HL-60 (cell line): ENCODE results near the gene SDHAF2.
A peak's percentile ranks its signal among the peaks of the same experiment; 100 is the strongest.

Experiments
- DNase-seq, 2 experiments: peaks; one replicate each; pipeline ENCODE4 v3.0.0-alpha.2; 2010 to 2020; ENCODE audit warnings: low read depth in 1 of 2, low spot score in 1 of 2
- H3K27ac ChIP-seq: fragments of 250-450 bp; sonication (Bioruptor Pico); replicated peaks from 2 replicates; pipeline ENCODE4 v1.5.1; 2020; ENCODE audit warnings: mild to moderate bottlenecking, moderate library complexity
- H3K27me3 ChIP-seq: fragments of 250-450 bp; sonication (Bioruptor Pico); 2 replicates; pipeline ENCODE4 v1.5.1; 2021; ENCODE audit warnings: mild to moderate bottlenecking, moderate library complexity; ENCODE audit not compliant: insufficient read depth, poor library complexity, severe bottlenecking
- H3K4me3 ChIP-seq: replicated peaks from 2 replicates; pipeline ENCODE4 v1.5.1; 2011; ENCODE audit warnings: mild to moderate bottlenecking, control low read depth, low read length; ENCODE audit not compliant: insufficient read depth
- GABPA ChIP-seq: IDR thresholded peaks from 2 replicates; pipeline ENCODE4 v1.6.1; 2012; ENCODE audit warnings: low read depth
- POLR2AphosphoS5 ChIP-seq: IDR thresholded peaks from 2 replicates; pipeline ENCODE4 v1.6.1; 2012; ENCODE audit warnings: low read depth
- SPI1 ChIP-seq: IDR thresholded peaks from 2 replicates; pipeline ENCODE4 v1.6.1; 2012; ENCODE audit warnings: low read depth, mild to moderate bottlenecking, borderline replicate concordance
- TF ChIP-seq, protein P1 (sequence below): IDR thresholded peaks from one replicate; pipeline ENCODE4 v1.5.1; 2011; ENCODE audit warnings: low read length, control low read depth, inconsistent platforms; ENCODE audit not compliant: insufficient read depth
- TF ChIP-seq, protein P2 (sequence below): IDR thresholded peaks from 2 replicates; pipeline ENCODE4 v1.6.1; 2012; ENCODE audit warnings: low read depth; ENCODE audit not compliant: insufficient replicate concordance

SDHAF2 gene

GRCh38 chr11:61480994-61481335 is 51.0 kb downstream of the SDHAF2 start:
- no peak for DNase-seq
- Histone ChIP-seq H3K27ac (no peak overlapping the region), H3K4me3 (no peak overlapping the region), H3K27me3 (no peaks in the 10 kb centered on the region)
- TF ChIP-seq, protein P1, sequence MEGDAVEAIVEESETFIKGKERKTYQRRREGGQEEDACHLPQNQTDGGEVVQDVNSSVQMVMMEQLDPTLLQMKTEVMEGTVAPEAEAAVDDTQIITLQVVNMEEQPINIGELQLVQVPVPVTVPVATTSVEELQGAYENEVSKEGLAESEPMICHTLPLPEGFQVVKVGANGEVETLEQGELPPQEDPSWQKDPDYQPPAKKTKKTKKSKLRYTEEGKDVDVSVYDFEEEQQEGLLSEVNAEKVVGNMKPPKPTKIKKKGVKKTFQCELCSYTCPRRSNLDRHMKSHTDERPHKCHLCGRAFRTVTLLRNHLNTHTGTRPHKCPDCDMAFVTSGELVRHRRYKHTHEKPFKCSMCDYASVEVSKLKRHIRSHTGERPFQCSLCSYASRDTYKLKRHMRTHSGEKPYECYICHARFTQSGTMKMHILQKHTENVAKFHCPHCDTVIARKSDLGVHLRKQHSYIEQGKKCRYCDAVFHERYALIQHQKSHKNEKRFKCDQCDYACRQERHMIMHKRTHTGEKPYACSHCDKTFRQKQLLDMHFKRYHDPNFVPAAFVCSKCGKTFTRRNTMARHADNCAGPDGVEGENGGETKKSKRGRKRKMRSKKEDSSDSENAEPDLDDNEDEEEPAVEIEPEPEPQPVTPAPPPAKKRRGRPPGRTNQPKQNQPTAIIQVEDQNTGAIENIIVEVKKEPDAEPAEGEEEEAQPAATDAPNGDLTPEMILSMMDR: no peak
- TF ChIP-seq, protein P2, sequence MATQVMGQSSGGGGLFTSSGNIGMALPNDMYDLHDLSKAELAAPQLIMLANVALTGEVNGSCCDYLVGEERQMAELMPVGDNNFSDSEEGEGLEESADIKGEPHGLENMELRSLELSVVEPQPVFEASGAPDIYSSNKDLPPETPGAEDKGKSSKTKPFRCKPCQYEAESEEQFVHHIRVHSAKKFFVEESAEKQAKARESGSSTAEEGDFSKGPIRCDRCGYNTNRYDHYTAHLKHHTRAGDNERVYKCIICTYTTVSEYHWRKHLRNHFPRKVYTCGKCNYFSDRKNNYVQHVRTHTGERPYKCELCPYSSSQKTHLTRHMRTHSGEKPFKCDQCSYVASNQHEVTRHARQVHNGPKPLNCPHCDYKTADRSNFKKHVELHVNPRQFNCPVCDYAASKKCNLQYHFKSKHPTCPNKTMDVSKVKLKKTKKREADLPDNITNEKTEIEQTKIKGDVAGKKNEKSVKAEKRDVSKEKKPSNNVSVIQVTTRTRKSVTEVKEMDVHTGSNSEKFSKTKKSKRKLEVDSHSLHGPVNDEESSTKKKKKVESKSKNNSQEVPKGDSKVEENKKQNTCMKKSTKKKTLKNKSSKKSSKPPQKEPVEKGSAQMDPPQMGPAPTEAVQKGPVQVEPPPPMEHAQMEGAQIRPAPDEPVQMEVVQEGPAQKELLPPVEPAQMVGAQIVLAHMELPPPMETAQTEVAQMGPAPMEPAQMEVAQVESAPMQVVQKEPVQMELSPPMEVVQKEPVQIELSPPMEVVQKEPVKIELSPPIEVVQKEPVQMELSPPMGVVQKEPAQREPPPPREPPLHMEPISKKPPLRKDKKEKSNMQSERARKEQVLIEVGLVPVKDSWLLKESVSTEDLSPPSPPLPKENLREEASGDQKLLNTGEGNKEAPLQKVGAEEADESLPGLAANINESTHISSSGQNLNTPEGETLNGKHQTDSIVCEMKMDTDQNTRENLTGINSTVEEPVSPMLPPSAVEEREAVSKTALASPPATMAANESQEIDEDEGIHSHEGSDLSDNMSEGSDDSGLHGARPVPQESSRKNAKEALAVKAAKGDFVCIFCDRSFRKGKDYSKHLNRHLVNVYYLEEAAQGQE: no peak
- TF ChIP-seq POLR2AphosphoS5 (no peak), SPI1 (no peak), GABPA (no peak)

GRCh38 chr11:61481806-61482205 is 51.9 kb downstream of the SDHAF2 start:
- Histone ChIP-seq H3K27ac (no peak overlapping the region), H3K27me3 (no peaks in the 10 kb centered on the region), H3K4me3 (no peak overlapping the region)
- DNase-seq: no peak
- TF ChIP-seq, protein P2: no peak
- TF ChIP-seq POLR2AphosphoS5 (no peak), SPI1 (no peak), GABPA (no peak)
- TF ChIP-seq, protein P1: no peak

GRCh38 chr11:61482513-61482912 is 52.6 kb downstream of the SDHAF2 start:
- Histone ChIP-seq H3K27me3 (no peaks in the 10 kb centered on the region), H3K27ac (no peak overlapping the region), H3K4me3 (no peak overlapping the region)
- peak in 1 of 2 experiments; percentile 9 for DNase-seq
- TF ChIP-seq, protein P2: no peak
- TF ChIP-seq POLR2AphosphoS5: no peak
- no peak for TF ChIP-seq GABPA
- TF ChIP-seq, protein P1: peak; percentile 36
- TF ChIP-seq SPI1: no peak
